ENCODE results near the gene WDR7. TPM values are rescaled to one million over a fixed set of nuclear protein-coding genes. Genes with fewer than 3 reads are reported as not detected.

The WDR7 gene
- total and polyA plus RNA-seq, 2 of the 4 experiments (the other 2 are of a cell fraction): 3.7 to 23.3 TPM

- H4K91ac ChIP-seq (ENCODE audit: insufficient read depth, low read depth, low read length): no peak overlapping the region
- CTCF ChIA-PET: no interaction called here
- H3K18ac ChIP-seq (ENCODE audit: low read depth, low read length): no peak overlapping the region
- no peak overlapping the region for H2AFZ ChIP-seq (replicated peaks; ENCODE audit: low read length, poor library complexity)
- H3K4me1 ChIP-seq (ENCODE audit: control insufficient read depth, insufficient read depth, low read length): no peaks in the 10 kb centered on the region
- H2BK15ac ChIP-seq (ENCODE audit: low read depth, low read length): no peak overlapping the region
- no peak for ATAC-seq (ENCODE audit: low read depth)
- H3K27ac ChIP-seq (ENCODE audit: insufficient read depth, low read length): no peak overlapping the region
- no TSS peak for BruUV-seq (replicated peaks)
- TF ChIP-seq RCOR1 (IDR thresholded peaks at IDR 0.05; ENCODE audit: insufficient replicate concordance, low read length) (no peak), NFE2L2 (IDR thresholded peaks at IDR 0.05; ENCODE audit: low read depth, low read length) (no peak), ELK1 (IDR thresholded peaks at IDR 0.05; ENCODE audit: borderline replicate concordance, low read depth, low read length) (no peak), FOS (IDR thresholded peaks at IDR 0.05; ENCODE audit: low read depth, low read length) (no peak), RFX5 (IDR thresholded peaks at IDR 0.05; ENCODE audit: low read depth, low read length) (no peak), CEBPB (IDR thresholded peaks at IDR 0.05; ENCODE audit: low read depth, low read length) (no peak), SMC3 (IDR thresholded peaks at IDR 0.05; ENCODE audit: low read depth, low read length) (no peak), CHD1 (IDR thresholded peaks at IDR 0.05; ENCODE audit: low read depth, low read length) (no peak), CTCF (conservative IDR thresholded peaks at IDR 0.05; ENCODE audit: low read depth, low read length) (no peak), RAD21 (IDR thresholded peaks at IDR 0.05; ENCODE audit: low read length) (no peak), MAFK (IDR thresholded peaks at IDR 0.05; ENCODE audit: low read depth, low read length) (no peak), BHLHE40 (IDR thresholded peaks at IDR 0.05; ENCODE audit: low read depth, low read length) (no peak), USF2 (IDR thresholded peaks at IDR 0.05; ENCODE audit: low read depth, low read length) (no peak), MXI1 (IDR thresholded peaks at IDR 0.05; ENCODE audit: borderline replicate concordance, low read depth, low read length) (no peak), MAZ (IDR thresholded peaks at IDR 0.05; ENCODE audit: borderline replicate concordance, low read depth, low read length) (no peak), POLR2A (IDR thresholded peaks at IDR 0.05; ENCODE audit: low read depth, low read length) (no peak)
- intact Hi-C loops (cut with micrococcal nuclease) (no loop called here), in situ Hi-C loops (cut with MboI; ENCODE audit: low sequenced_read_pairs) (no loop called here), dilution Hi-C loops (cut with HindIII; ENCODE audit: low sequenced_read_pairs, unreplicated experiment) (no loop called here)
- POLR2A ChIA-PET (ENCODE audit: unreplicated experiment): no interaction called here
- H3K4me2 ChIP-seq (ENCODE audit: low read depth, low read length): no peak overlapping the region
- H3K36me3 ChIP-seq (ENCODE audit: control insufficient read depth, insufficient read depth, low read length): no peaks in the 10 kb centered on the region
- no peak overlapping the region for H2AK5ac ChIP-seq (ENCODE audit: low read depth, low read length)
- no peak overlapping the region for H3K9ac ChIP-seq (ENCODE audit: low read depth, low read length)
- H4K5ac ChIP-seq (ENCODE audit: low read depth, low read length): no peak overlapping the region
- H3K23ac ChIP-seq (ENCODE audit: low read depth, low read length): no peak overlapping the region
- H4K8ac ChIP-seq (ENCODE audit: low read depth in 2 of 2, low read length in 2 of 2): no peak overlapping the region
- no peak overlapping the region for H3K56ac ChIP-seq (ENCODE audit: extremely low read depth, insufficient read depth, low read length)
- 0 out of 2 replicates have a peak, but pooled peaks cover 3% of the 10 kb centered on the region for H3K9me1 ChIP-seq (ENCODE audit: insufficient read depth, low read length)
- no peak overlapping the region for H3K4ac ChIP-seq (ENCODE audit: low read depth, low read length)
- no peak overlapping the region for H2BK5ac ChIP-seq (ENCODE audit: low read depth, low read length, poor library complexity, severe bottlenecking)
- H3K4me3 ChIP-seq (ENCODE audit: insufficient read depth, low read depth, low read length): no peak overlapping the region
- H3K14ac ChIP-seq (replicated peaks; ENCODE audit: low read depth, low read length): no peak overlapping the region
- no peak overlapping the region for H2BK120ac ChIP-seq (ENCODE audit: low read depth, low read length)
- no CpG with 5 or more reads among the region's 3 CpGs for WGBS, 2 experiments (ENCODE audit: extremely low coverage in 2 of 2, insufficient read length in 1 of 2)
- H3K9me3 ChIP-seq (ENCODE audit: control insufficient read depth, insufficient read depth, low read length): no peaks in the 10 kb centered on the region
- no peaks in the 10 kb centered on the region for H4K20me1 ChIP-seq (ENCODE audit: insufficient read depth, low read length)
- H2BK20ac ChIP-seq (ENCODE audit: low read depth, low read length): no peak overlapping the region
- DNase-seq: no peak
- no peak overlapping the region for H2AK9ac ChIP-seq (replicated peaks; ENCODE audit: low read depth, low read length, poor library complexity)
- no peaks in the 10 kb centered on the region for H3K27me3 ChIP-seq (ENCODE audit: control insufficient read depth, insufficient read depth, low read length)
- H3K79me1 ChIP-seq (ENCODE audit: low read depth in 1 of 2, low read length in 2 of 2): no peaks in the 10 kb centered on the region
Measured at GRCh38 chr18:56988022-56988421, 336.9 kb downstream of the WDR7 start.
